ENCODE measurements around the gene CA10.

The CA10 gene

DNA sequence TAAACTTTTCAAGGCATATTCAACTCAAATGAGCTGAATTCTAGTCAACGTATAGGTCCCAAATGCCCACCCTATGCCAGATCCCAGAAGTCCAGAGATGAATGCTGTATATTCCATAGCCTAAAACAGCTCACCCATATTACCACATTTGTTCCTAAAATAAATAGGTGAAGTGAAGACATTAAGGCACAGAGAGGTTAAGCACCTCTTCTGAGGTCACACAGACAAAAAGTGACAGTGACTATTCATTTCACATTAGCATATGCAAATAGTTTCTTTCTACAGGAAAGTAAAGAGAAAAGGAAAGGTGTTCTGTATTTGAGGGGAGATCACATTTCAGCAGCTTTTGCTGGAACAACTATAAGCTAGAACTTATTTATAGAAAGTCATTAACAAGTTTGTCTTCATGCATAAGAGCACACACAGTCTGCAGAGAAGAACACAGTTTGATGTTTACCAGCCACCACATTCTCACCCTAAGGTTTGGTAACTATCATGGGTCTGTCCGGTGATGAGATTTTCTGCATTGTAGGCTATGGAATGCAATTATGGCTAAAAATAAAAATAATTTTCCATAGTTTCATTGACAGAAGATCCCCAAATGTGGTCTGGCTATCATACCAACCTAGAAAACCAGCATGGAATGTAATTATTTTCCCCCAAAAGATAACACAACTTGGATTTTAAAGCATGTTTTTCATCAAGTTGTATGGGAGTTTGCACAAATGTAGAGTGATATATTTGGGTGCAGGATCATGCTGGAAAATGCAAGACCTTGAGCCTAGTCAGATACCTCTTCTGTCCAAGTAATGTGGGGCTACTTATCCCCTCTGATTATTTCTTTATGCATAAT lies 496.1 kb downstream of the CA10 start:
- FAIRE-seq (no peak), DNase-seq (ENCODE audit: insufficient read length, low spot score) (no peak)

DNA sequence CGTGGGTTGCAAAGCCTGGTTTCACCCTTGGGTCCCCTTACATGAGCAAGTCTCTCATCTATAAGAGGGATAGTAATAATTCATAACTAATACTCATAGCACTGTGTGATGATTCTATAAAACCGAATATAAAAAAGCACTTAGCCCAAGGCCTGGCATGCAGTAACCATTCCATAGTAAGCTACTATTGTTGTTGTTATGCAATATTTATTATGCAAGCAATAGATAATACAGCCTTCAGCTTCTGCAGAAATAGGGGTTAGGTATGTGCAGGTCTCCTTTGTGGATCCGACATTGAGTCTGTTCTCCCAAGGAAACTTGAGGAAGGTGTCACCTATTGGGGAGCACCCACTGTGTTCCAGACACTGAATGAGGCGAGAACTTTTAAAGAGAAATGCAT lies 497.1 kb downstream of the CA10 start:
- FAIRE-seq (no peak), DNase-seq (ENCODE audit: insufficient read length, low spot score) (no peak)

DNA sequence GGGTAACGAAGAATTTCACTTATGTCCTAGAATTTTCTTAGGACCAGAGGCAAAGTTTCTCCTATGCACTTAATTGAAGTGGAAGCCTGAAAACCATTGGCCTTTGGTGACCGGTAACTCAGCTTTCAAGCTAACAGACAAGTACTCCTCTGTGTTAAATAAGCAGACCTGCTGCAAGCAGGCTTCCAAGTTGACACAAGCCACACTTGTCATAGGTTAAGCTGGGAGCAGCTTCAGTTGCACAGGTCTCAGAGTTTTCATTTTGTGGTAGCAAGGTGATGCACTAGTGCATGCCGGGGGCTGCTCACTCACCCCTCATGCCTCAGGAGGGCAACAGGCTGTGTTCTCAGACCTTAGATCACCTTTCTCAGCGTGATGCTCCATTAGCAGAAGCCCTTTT lies 498.2 kb downstream of the CA10 start:
- FAIRE-seq (no peak), DNase-seq (ENCODE audit: insufficient read length, low spot score) (no peak)

DNA sequence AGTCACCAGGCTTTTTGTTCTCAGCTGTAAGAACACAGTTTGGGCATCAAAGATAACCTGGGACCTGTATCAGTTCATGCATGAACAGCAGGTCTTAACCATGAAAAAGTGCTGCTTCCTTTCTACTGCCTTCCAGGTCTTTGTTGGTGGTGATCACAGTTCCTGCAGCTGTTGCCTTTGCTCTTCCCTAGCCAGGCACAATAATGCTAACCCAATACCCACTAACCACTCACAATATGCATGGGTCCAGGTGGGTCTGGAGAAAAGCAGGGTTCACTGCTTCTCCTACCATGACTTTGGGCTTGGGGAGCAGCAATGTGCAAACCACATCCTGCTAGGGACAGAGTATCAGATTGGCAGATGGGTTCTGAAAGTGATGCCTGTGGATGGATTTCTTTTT lies 501.3 kb downstream of the CA10 start:
- FAIRE-seq, result no peak
- no peak for DNase-seq (ENCODE audit: insufficient read length, low spot score)

DNA sequence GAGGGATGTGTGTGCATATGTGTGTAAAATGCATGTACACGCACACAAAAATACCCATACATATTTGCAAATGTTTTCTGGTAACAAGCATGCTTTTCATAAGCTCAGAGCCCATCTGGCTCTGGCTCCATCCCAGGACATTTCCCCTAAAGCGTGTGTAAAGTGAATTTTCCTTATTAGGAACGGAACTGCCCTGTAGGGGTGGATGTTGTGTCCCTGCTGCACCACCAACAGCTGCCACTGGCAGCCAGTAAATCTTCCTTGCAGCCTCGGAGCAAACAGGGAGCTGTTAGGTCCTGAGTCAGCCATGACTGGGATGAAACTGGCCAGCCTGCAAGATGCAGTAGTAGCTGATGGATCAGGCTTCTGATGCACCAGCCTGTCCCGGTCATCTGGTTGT lies 504.6 kb downstream of the CA10 start:
- FAIRE-seq, result no peak
- DNase-seq (ENCODE audit: insufficient read length, low spot score), result no peak

DNA sequence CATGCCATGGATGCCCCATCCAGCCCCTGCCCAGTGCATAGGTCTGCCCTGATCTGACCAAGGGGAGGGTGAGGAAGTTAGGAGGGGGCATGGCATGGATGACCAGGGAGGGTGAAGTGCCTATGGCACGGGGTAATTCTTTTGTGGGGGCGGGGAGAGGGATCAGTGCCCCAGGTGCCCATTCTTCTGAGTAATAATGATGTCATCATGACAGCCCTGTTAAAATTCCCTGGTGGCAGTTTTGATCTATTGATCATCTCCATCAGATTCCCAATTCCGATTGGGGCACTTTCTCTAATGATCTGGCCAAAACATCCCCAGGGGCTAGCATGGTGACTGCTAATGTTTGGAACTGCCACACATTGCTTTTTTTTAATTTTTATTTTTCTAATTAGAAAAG lies 506.0 kb downstream of the CA10 start:
- FAIRE-seq, result no peak

DNA sequence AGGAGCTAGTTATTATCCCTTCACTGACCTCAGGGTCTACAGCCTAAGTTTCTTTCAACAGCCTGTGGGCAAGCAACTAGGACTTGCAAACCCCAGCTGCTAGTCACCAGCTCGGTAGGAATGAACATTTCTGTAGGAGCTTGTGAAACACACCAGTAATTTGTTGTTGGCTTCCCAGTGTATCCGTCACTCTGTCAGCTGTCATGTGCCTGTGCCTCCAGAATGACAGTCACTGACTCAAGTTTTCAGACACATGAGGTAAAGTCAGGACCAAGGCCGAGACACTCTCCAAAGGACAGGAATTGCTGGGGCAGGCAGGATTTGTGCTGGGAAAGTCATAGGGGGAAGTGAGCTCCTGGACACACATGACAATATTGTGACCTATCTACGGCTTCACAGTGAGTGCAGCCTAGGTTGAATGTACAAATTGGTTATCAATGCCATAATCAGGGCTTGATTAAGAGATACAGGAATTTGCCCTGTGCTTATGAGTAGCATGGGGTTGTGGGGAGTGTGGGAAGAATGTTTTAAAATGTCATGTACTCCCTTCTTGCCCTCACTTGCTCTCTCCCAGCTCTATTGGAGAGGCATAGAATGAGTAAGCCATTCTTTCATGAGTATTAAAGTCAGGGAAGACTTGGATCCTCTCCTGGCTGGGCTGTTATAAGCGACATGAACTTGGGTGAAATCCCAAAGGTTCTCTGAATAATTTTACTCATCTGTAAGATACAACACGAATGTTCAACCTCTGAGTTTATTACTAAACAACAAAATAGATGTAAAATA lies 506.8 kb downstream of the CA10 start:
- FAIRE-seq (no peak), DNase-seq (ENCODE audit: insufficient read length, low spot score) (no peak)

More for the DNA sequence above, 506.0 kb downstream of the CA10 start:
- no peak for DNase-seq (ENCODE audit: insufficient read length, low spot score)

DNA sequence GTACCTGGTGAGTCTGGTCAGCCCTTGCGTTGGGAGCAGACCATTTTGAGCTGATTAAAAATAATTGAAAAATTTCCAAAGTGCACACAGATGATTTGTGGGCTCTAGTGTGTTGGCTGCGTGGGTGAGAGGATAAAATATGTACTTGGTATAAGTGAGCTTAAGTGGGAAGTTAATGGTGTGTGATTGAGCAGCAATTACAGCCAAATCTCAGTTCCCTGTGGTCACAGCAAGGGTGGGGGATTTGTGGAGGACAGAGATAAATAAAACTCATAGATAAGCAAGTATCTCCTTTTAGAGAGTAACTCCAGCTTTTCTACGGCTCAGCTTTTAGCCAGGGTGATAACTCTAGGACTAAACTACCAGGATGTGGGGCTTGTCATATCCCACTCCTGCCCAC lies 507.7 kb downstream of the CA10 start:
- FAIRE-seq, result no peak
- DNase-seq (ENCODE audit: insufficient read length, low spot score), result no peak

DNA sequence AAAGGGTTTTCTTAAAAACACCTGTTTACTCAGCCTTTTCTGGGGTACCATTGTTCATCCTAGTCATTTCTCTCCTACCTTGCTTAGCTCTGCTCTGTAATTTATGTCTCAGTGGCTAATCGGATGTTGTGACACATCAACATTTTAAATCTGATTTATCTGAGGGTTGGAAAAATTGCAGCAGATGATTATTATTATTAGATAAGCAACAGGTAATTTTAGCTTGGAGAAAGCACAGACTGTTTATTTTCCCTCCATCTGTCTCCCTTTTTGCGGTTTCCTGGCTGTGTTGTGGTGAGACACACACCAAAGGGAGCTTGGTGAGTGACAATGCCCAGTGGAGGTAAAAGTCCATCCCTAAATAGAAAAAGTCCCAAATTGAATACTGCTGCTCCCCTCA lies 508.3 kb downstream of the CA10 start:
- no peak for FAIRE-seq
- no peak for DNase-seq (ENCODE audit: insufficient read length, low spot score)

DNA sequence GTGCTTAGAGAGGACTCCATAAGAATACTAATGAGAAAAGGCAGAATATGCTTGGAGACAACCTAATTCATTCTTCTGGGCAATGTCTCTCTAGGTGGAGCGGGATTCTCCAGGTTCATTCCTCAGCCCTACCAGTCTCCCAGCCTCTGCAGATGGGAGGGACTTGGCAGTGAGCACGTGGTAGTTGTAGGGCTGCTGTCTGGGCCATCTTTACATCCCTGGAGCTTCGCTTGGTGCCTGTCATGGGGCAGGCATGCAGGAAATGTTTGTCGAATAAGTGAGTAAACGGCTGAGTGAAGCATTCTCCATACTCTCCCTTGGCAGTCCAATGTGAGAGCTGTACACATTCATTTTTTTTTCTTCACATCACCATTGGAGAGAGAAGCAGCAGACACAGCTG lies 510.7 kb downstream of the CA10 start:
- no peak for DNase-seq (ENCODE audit: insufficient read length, low spot score)
- FAIRE-seq, result no peak

DNA sequence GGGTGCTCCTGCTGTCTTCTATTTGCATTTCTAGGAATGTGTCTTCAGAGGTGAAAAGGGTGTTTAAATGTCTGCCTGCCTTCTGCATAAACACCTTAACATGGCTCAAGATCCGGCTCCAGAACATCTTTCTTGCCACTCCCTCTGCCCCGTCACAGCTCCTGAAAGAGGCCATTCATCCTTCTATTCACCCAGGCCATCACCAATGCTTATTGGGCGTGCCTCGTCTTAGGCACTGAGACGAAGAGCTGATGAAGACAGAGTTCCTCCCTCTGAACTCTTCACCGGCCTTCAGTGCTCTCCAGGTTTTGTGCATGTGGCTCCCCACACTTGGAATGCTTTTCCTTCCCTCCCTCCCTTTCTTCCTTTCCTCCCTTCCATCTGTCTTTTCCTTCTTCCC lies 511.4 kb downstream of the CA10 start:
- FAIRE-seq (no peak), DNase-seq (ENCODE audit: insufficient read length, low spot score) (no peak)

DNA sequence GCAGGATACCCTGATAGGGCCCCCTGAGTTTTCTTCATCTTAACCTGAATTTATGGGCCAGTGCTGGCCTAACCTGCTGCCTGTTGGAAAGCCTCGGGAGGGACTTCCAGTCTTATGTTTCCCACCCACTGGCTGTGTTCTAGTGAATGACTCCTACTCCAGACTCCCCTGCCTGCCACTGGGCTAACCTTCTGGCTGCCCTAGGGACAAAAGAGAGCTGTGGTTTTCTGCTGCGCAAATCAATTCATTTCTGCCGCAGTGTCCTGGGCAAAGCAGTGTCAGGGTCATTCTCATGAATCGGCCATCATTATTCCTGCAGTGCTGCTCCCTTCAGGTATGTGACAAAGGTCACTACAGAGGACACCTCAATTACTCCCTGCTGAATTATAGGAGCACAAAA lies 512.0 kb downstream of the CA10 start:
- no peak for DNase-seq (ENCODE audit: insufficient read length, low spot score)
- FAIRE-seq, result no peak

DNA sequence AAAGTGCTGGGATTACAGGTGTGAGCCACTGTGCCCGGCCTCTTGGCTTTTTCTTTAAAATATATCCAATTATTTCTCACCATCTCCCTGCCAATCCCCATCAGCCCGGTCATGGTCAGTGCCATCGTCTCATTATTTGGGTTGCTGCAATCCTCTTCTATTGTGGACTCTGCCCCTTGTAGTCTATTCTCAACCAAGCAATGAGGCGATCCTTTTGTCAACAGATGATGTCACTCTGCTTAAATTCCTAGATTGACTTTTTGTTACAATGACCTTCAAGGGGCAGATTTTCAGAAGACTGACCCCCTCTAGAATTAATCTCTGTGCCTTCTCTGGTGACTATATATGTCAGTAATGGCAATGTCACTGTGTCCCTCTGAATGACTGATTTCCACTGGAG lies 513.5 kb downstream of the CA10 start:
- no peak for FAIRE-seq
- DNase-seq (ENCODE audit: insufficient read length, low spot score), result no peak

DNA sequence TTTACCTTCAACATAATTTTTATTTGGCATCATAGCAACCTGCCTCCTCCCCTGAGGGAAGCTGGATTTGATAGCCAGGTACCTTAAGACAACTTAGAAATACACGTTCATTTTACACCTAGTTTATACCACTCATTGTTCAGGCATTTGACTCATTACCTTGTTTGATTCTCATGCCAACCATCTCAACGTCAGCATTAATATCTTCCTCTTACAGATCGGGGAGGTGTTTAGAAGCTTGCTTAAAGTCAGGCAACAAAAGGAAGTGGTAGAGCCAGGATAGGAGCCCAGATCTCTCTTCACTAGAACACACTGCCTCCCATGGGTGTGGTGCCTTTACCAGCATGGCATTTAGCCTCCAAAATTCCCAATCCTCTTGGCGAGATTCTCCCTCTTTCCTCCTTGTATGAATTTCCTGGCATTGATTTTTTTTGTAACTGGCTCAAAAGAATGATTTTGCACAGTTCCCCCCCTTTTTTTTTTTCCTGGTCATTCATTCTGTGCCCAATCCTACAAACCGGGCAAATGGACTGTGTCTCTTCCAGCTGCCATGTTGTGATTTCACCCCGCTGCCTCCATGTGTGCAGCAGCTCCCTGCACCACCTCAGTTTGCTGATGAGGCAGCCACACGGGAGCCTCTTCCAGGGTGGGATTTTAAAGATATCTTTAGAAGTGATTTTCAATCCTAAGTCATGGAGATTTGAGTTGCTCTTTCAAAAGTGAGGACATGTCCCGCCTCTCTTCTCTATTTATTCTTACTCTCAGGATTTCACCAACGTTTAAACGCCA lies 514.6 kb downstream of the CA10 start:
- FAIRE-seq, result no peak
- DNase-seq (ENCODE audit: insufficient read length, low spot score), result no peak

DNA sequence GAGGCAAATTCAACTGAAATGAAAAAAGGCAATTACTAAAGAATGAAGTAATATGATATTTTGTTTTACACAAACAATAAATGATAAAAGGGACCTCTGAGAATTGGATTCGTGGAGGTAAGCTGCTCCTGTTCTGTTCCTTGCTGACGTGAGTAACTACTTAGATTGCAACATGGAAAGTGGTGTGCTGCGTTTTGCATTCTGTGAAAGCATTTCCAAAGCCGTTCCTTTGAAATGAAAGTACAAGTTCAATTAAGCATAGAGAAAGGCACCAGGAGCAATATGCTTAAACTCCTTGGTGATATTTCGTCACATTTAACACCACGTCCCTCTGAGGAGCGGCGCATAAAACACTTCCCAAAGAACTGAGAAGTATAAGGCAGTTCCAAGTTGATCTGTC lies 516.5 kb downstream of the CA10 start:
- no peak for DNase-seq (ENCODE audit: insufficient read length, low spot score)
- FAIRE-seq, result no peak

DNA sequence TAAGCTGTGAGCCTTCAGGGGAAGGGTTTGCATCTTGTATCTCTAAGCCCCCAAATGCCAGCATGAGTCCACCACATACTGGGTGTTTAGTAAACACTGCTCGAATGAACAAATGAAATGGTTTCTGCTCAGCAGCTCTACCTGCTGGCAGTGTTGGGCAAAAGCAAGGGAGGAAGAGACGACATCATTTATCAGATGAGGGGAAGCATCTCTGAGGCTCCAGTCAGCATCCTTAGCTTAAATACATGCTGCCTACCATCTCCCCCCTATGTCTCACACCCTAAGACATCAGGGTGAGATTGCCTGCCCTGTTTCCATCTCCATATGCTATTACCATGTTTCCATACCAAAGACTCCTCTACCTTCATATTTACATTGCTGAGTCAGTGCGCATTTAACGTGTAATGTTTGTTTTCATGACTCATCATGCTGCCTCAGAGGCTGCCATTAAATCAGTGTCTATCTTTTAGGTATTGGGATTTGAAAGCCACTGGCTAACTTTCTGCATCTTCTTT lies 518.3 kb downstream of the CA10 start:
- DNase-seq (ENCODE audit: insufficient read length, low spot score), result no peak
- peak; percentile 80 for FAIRE-seq

DNA sequence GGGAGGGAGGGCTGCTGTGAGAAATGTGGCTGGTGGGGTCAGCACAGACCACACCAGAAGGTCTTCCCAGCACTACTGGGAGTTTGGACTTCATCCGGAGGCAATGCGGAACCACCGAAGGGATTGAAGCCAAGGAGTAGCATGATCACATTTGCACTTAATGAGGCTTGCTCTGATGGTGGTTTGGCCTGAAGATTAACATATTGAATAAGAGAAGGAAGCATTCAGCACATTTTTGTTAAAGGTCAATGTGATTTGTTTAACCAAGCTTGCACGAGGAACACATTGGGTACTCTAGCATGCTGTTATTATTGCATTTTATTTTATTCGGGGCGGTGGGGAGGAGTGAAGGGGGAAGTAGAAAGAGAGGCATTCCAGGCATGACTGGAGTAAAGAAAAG lies 519.5 kb downstream of the CA10 start:
- no peak for FAIRE-seq
- DNase-seq (ENCODE audit: insufficient read length, low spot score), result no peak

DNA sequence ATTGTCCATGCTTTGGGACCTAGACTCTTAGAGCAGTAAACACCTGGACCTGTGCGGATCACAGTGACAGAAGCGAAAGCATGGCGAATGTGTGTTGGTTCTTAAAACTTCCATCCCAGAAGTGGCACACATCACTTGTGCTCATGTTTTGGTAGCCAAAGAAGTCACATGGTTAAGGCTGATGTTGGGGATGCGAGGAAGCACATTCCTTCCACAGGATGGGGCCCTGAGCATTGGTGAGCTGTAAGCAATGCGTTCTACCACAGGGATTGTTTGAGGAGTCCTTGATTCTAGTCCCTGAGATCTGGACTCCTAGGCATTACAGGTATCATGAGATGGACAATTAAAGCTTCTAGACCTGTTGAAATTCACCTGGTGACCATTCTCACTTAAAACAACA lies 522.2 kb downstream of the CA10 start:
- FAIRE-seq (no peak), DNase-seq (ENCODE audit: insufficient read length, low spot score) (no peak)

DNA sequence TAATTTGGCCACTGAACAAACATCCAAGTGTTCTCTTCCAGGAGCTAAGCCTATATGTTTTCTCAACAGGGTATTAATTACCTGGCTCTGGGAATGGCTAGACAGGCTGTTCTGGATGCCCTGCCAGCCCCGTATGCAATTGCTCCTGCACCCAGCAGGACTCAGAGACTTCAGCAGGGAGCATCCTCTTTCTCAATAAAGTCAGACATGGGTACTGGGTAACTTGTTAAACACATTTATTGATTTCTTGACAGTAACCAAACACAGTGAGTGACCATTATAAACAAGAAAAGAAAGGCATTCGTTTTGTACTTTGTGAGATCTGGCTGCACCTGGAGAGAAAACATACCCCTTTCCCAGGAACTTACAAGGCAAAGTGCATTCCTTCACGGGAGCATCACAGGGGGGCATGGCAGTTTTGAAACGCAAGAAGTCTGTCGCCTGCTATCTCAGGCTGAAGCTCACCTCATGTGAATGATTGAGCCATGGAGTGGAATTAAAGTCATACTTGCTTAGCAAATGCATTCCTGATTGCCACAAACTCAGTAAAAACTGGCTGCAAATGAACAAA lies 528.3 kb downstream of the CA10 start:
- DNase-seq (ENCODE audit: insufficient read length, low spot score) (no peak), FAIRE-seq (no peak)

DNA sequence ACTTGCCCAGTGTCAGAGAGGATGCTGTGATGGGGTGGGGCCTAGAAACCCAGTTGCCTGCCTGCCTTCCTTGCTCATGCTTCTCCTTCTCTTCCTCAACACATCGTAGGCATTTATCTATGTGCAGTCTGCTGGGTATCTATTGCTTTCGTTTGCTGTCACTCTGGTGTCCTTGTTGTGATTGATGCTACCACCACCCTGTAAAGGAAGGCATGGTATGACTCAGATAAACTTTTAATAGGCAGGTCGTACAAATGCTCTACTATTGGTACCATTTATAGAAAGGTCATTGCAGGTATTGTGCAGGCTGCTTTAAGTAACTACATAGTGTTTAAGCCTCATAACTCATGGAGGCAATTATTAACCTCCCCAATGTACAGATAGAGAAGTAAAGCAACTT lies 529.3 kb downstream of the CA10 start:
- FAIRE-seq (no peak), DNase-seq (ENCODE audit: insufficient read length, low spot score) (no peak)

DNA sequence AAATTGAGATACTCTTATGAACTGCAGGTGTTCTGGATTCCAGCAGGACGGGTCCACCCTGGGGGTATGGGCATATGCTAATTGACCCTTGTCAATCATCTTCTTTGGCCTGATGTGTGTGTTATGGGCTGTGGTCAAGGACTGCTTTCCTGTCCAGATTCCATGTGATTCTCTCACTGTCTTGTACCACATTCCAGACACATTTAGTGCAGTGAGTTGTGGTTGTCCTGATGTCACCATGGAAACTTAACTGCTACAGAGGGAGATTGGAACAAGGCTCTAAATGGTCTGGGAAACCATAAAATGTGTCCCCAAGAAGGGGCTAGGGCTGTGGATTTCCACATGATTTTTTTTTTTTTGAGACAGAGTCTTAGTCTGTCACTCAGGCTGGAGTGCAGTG lies 530.7 kb downstream of the CA10 start:
- no peak for FAIRE-seq
- DNase-seq (ENCODE audit: insufficient read length, low spot score), result no peak

Measured in HTR-8/SVneo (cell line).